ENCODE results near the gene SLC4A11.
A peak's percentile ranks its signal among the peaks of the same experiment; 100 is the strongest.

Gene SLC4A11

GRCh38 chr20:3226864-3227263 is 12.1 kb downstream of the SLC4A11 start:
- DNase-seq (ENCODE audit: low spot score) = no peak
- Histone ChIP-seq H4K8ac (ENCODE audit: low read depth, low read length) (no peak overlapping the region), H3K36me3 (replicated peaks in 1 of 2; ENCODE audit: control insufficient read depth in 2 of 2, insufficient read depth in 2 of 2, low read length in 2 of 2) (peaks cover 6 to 26% of the 10 kb centered on the region in 2 donors), H2BK15ac (ENCODE audit: low read length) (no peak overlapping the region), H2BK12ac (ENCODE audit: low read length) (no peak overlapping the region), H3K4ac (ENCODE audit: low read length) (no peak overlapping the region), H3K9ac (ENCODE audit: low read depth, low read length, poor library complexity) (peak overlapping the region; percentile 37), H3K27ac (replicated peaks; ENCODE audit: low read length) (no peak overlapping the region), H2AK5ac (ENCODE audit: low read depth, low read length) (no peak overlapping the region), H3K79me1 (ENCODE audit: low read depth, low read length) (peaks cover 4% of the 10 kb centered on the region), H3K18ac (ENCODE audit: low read length) (no peak overlapping the region), H2BK120ac (ENCODE audit: low read depth, low read length) (no peak overlapping the region), H3K14ac (ENCODE audit: low read length) (no peak overlapping the region), H3K4me2 (ENCODE audit: insufficient read depth, low read length, poor library complexity, severe bottlenecking) (no peak overlapping the region), H4K91ac (ENCODE audit: low read depth, low read length, poor library complexity) (no peak overlapping the region), H3K27me3 (ENCODE audit: control insufficient read depth in 3 of 3, insufficient read depth in 3 of 3, low read depth in 1 of 3, low read length in 3 of 3) (no peaks in the 10 kb centered on the region), H3K9me3 (replicated peaks in 1 of 2; ENCODE audit: control insufficient read depth in 2 of 2, insufficient read depth in 1 of 2, low read depth in 1 of 2, low read length in 2 of 2) (no peaks in the 10 kb centered on the region), H3K4me1 (ENCODE audit: control insufficient read depth in 2 of 2, insufficient read depth in 1 of 2, low read depth in 1 of 2, low read length in 2 of 2) (peaks cover 0 to 3% of the 10 kb centered on the region in 2 donors), H3K23ac (ENCODE audit: low read depth, low read length, poor library complexity) (peak overlapping the region; percentile 67), H2AFZ (ENCODE audit: low read length) (no peak overlapping the region), H3K4me3 (ENCODE audit: low read length in 2 of 2) (no peak overlapping the region), H2BK5ac (ENCODE audit: low read length) (no peak overlapping the region)
- WGBS, 2 donors (ENCODE audit: extremely low coverage in 2 of 2, insufficient read length in 2 of 2, insufficient replicate concordance in 1 of 2) = no CpG with 5 or more reads among the region's 14 CpGs

GRCh38 chr20:3226093-3226492 is 12.9 kb downstream of the SLC4A11 start:
- H3K23ac ChIP-seq (ENCODE audit: low read depth, low read length, poor library complexity) = no peak overlapping the region
- no peak overlapping the region for H3K14ac ChIP-seq (ENCODE audit: low read length)
- H3K36me3 ChIP-seq (replicated peaks in 1 of 2; ENCODE audit: control insufficient read depth in 2 of 2, insufficient read depth in 2 of 2, low read length in 2 of 2) = peaks cover 12 to 33% of the 10 kb centered on the region in 2 donors
- no peak overlapping the region for H2BK12ac ChIP-seq (ENCODE audit: low read length)
- peaks cover 0 to 3% of the 10 kb centered on the region in 2 donors for H3K4me1 ChIP-seq (ENCODE audit: control insufficient read depth in 2 of 2, insufficient read depth in 1 of 2, low read depth in 1 of 2, low read length in 2 of 2)
- H3K9me3 ChIP-seq (replicated peaks in 1 of 2; ENCODE audit: control insufficient read depth in 2 of 2, insufficient read depth in 1 of 2, low read depth in 1 of 2, low read length in 2 of 2) = no peaks in the 10 kb centered on the region
- no peak overlapping the region for H3K9ac ChIP-seq (ENCODE audit: low read depth, low read length, poor library complexity)
- no peak overlapping the region for H2BK5ac ChIP-seq (ENCODE audit: low read length)
- WGBS, 2 donors (ENCODE audit: extremely low coverage in 2 of 2, insufficient read length in 2 of 2, insufficient replicate concordance in 1 of 2) = no CpG with 5 or more reads among the region's 10 CpGs
- DNase-seq (ENCODE audit: low spot score) = no peak
- H3K79me1 ChIP-seq (ENCODE audit: low read depth, low read length) = peaks cover 4% of the 10 kb centered on the region
- no peak overlapping the region for H3K27ac ChIP-seq (replicated peaks; ENCODE audit: low read length)
- H4K8ac ChIP-seq (ENCODE audit: low read depth, low read length) = no peak overlapping the region
- no peak overlapping the region for H4K91ac ChIP-seq (ENCODE audit: low read depth, low read length, poor library complexity)
- no peak overlapping the region for H2BK15ac ChIP-seq (ENCODE audit: low read length)
- no peak overlapping the region for H2AK5ac ChIP-seq (ENCODE audit: low read depth, low read length)
- no peak overlapping the region for H2AFZ ChIP-seq (ENCODE audit: low read length)
- H3K4ac ChIP-seq (ENCODE audit: low read length) = no peak overlapping the region
- no peak overlapping the region for H3K4me3 ChIP-seq (ENCODE audit: low read length in 2 of 2)
- H3K27me3 ChIP-seq (ENCODE audit: control insufficient read depth in 3 of 3, insufficient read depth in 3 of 3, low read depth in 1 of 3, low read length in 3 of 3) = no peaks in the 10 kb centered on the region
- no peak overlapping the region for H3K18ac ChIP-seq (ENCODE audit: low read length)
- H2BK120ac ChIP-seq (ENCODE audit: low read depth, low read length) = no peak overlapping the region
- H3K4me2 ChIP-seq (ENCODE audit: insufficient read depth, low read length, poor library complexity, severe bottlenecking) = no peak overlapping the region

- Histone ChIP-seq H3K23ac (ENCODE audit: low read depth, low read length, poor library complexity) (no peak overlapping the region), H3K27ac (replicated peaks; ENCODE audit: low read length) (no peak overlapping the region), H2BK120ac (ENCODE audit: low read depth, low read length) (no peak overlapping the region), H3K14ac (ENCODE audit: low read length) (peak overlapping the region; percentile 8), H3K4me1 (ENCODE audit: control insufficient read depth in 2 of 2, insufficient read depth in 1 of 2, low read depth in 1 of 2, low read length in 2 of 2) (peaks cover 0 to 3% of the 10 kb centered on the region in 2 donors), H3K4me2 (ENCODE audit: insufficient read depth, low read length, poor library complexity, severe bottlenecking) (peak overlapping the region; percentile 18), H4K91ac (ENCODE audit: low read depth, low read length, poor library complexity) (no peak overlapping the region), H2AK5ac (ENCODE audit: low read depth, low read length) (no peak overlapping the region), H3K18ac (ENCODE audit: low read length) (no peak overlapping the region), H3K79me1 (ENCODE audit: low read depth, low read length) (peaks cover 4% of the 10 kb centered on the region), H3K36me3 (replicated peaks in 1 of 2; ENCODE audit: control insufficient read depth in 2 of 2, insufficient read depth in 2 of 2, low read length in 2 of 2) (peaks cover 14 to 46% of the 10 kb centered on the region in 2 donors), H4K8ac (ENCODE audit: low read depth, low read length) (no peak overlapping the region), H3K27me3 (ENCODE audit: control insufficient read depth in 3 of 3, insufficient read depth in 3 of 3, low read depth in 1 of 3, low read length in 3 of 3) (no peaks in the 10 kb centered on the region), H3K4ac (ENCODE audit: low read length) (no peak overlapping the region), H2BK12ac (ENCODE audit: low read length) (no peak overlapping the region), H3K9ac (ENCODE audit: low read depth, low read length, poor library complexity) (no peak overlapping the region), H2BK5ac (ENCODE audit: low read length) (peak overlapping the region; percentile 39), H3K4me3 (ENCODE audit: low read length in 2 of 2) (no peak overlapping the region), H3K9me3 (replicated peaks in 1 of 2; ENCODE audit: control insufficient read depth in 2 of 2, insufficient read depth in 1 of 2, low read depth in 1 of 2, low read length in 2 of 2) (no peaks in the 10 kb centered on the region), H2AFZ (ENCODE audit: low read length) (no peak overlapping the region), H2BK15ac (ENCODE audit: low read length) (no peak overlapping the region)
- WGBS, 2 donors (ENCODE audit: extremely low coverage in 2 of 2, insufficient read length in 2 of 2, insufficient replicate concordance in 1 of 2) = no CpG with 5 or more reads among the region's 8 CpGs
- no peak for DNase-seq (ENCODE audit: low spot score)
Observed at GRCh38 chr20:3224681-3225421, 14.1 kb downstream of the SLC4A11 start.

- no peak overlapping the region for H3K27ac ChIP-seq (replicated peaks; ENCODE audit: low read length)
- DNase-seq (ENCODE audit: low spot score) = no peak
- H2BK15ac ChIP-seq (ENCODE audit: low read length) = no peak overlapping the region
- no peak overlapping the region for H2BK12ac ChIP-seq (ENCODE audit: low read length)
- no peak overlapping the region for H2AK5ac ChIP-seq (ENCODE audit: low read depth, low read length)
- peaks cover 14 to 51% of the 10 kb centered on the region in 2 donors for H3K36me3 ChIP-seq (replicated peaks in 1 of 2; ENCODE audit: control insufficient read depth in 2 of 2, insufficient read depth in 2 of 2, low read length in 2 of 2)
- H3K18ac ChIP-seq (ENCODE audit: low read length) = no peak overlapping the region
- peak overlapping the region; percentile 18 for H3K4me2 ChIP-seq (ENCODE audit: insufficient read depth, low read length, poor library complexity, severe bottlenecking)
- peak overlapping the region in 1 of 2 donors; percentile 40 for H3K4me3 ChIP-seq (ENCODE audit: low read length in 2 of 2)
- no peaks in the 10 kb centered on the region for H3K27me3 ChIP-seq (ENCODE audit: control insufficient read depth in 3 of 3, insufficient read depth in 3 of 3, low read depth in 1 of 3, low read length in 3 of 3)
- no CpG with 5 or more reads among the region's 20 CpGs for WGBS, 2 donors (ENCODE audit: extremely low coverage in 2 of 2, insufficient read length in 2 of 2, insufficient replicate concordance in 1 of 2)
- no peak overlapping the region for H4K91ac ChIP-seq (ENCODE audit: low read depth, low read length, poor library complexity)
- peaks cover 0 to 3% of the 10 kb centered on the region in 2 donors for H3K4me1 ChIP-seq (ENCODE audit: control insufficient read depth in 2 of 2, insufficient read depth in 1 of 2, low read depth in 1 of 2, low read length in 2 of 2)
- no peak overlapping the region for H2BK120ac ChIP-seq (ENCODE audit: low read depth, low read length)
- H2AFZ ChIP-seq (ENCODE audit: low read length) = no peak overlapping the region
- peaks cover 2% of the 10 kb centered on the region for H3K79me1 ChIP-seq (ENCODE audit: low read depth, low read length)
- H2BK5ac ChIP-seq (ENCODE audit: low read length) = peak overlapping the region; percentile 39
- peak overlapping the region; percentile 8 for H3K14ac ChIP-seq (ENCODE audit: low read length)
- H4K8ac ChIP-seq (ENCODE audit: low read depth, low read length) = no peak overlapping the region
- no peak overlapping the region for H3K9ac ChIP-seq (ENCODE audit: low read depth, low read length, poor library complexity)
- H3K9me3 ChIP-seq (replicated peaks in 1 of 2; ENCODE audit: control insufficient read depth in 2 of 2, insufficient read depth in 1 of 2, low read depth in 1 of 2, low read length in 2 of 2) = no peaks in the 10 kb centered on the region
- no peak overlapping the region for H3K4ac ChIP-seq (ENCODE audit: low read length)
- H3K23ac ChIP-seq (ENCODE audit: low read depth, low read length, poor library complexity) = no peak overlapping the region
Observed at GRCh38 chr20:3223994-3224680, 14.9 kb downstream of the SLC4A11 start.

Measured in neuronal stem cell (in vitro differentiated cells).